IPS-15b (cell line): ENCODE measurements around the gene GOLIM4.
"Not testable (repeated sequence)": the region's sequence is repeated elsewhere in the genome, so short reads cannot be mapped to it uniquely, and the experiment has no call there.

ENCODE experiments used
- H3K27me3 ChIP-seq: one replicate; pipeline ENCODE4 v1.6.1; 2013; ENCODE audit warnings: low read length; ENCODE audit not compliant: control insufficient read depth, insufficient read depth
- H3K36me3 ChIP-seq: one replicate; pipeline ENCODE4 v1.6.1; 2013; ENCODE audit warnings: low read length; ENCODE audit not compliant: control insufficient read depth, insufficient read depth
- H3K4me1 ChIP-seq: one replicate; pipeline ENCODE4 v1.6.1; 2013; ENCODE audit warnings: mild to moderate bottlenecking, low read length; ENCODE audit not compliant: control insufficient read depth, insufficient read depth
- H3K4me3 ChIP-seq: one replicate; pipeline ENCODE4 v1.5.1; 2013; ENCODE audit warnings: low read depth, low read length
- H3K9ac ChIP-seq: one replicate; pipeline ENCODE4 v1.6.1; 2013; ENCODE audit warnings: low read depth, mild to moderate bottlenecking, low read length
- H3K9me3 ChIP-seq: one replicate; pipeline ENCODE4 v1.6.1; 2013; ENCODE audit warnings: mild to moderate bottlenecking, low read length; ENCODE audit not compliant: control insufficient read depth, insufficient read depth

Gene GOLIM4

GRCh38 chr3:168034152-168034928 lies 61.4 kb downstream of the GOLIM4 start:
- no peak overlapping the region for H3K4me3 ChIP-seq
- peaks cover 8% of the 10 kb centered on the region for H3K36me3 ChIP-seq
- H3K4me1 ChIP-seq, result no peaks in the 10 kb centered on the region
- no peaks in the 10 kb centered on the region for H3K9me3 ChIP-seq
- H3K27me3 ChIP-seq, result no peaks in the 10 kb centered on the region
- H3K9ac ChIP-seq, result no peak overlapping the region

GRCh38 chr3:168030577-168030976 lies 65.1 kb downstream of the GOLIM4 start:
- H3K4me3 ChIP-seq, result no peak overlapping the region
- no peaks in the 10 kb centered on the region for H3K27me3 ChIP-seq
- H3K36me3 ChIP-seq, result no peaks in the 10 kb centered on the region
- H3K4me1 ChIP-seq, result no peaks in the 10 kb centered on the region
- H3K9me3 ChIP-seq, result no peaks in the 10 kb centered on the region
- no peak overlapping the region for H3K9ac ChIP-seq

GRCh38 chr3:168029705-168030104 lies 66.0 kb downstream of the GOLIM4 start:
- no peak overlapping the region for H3K4me3 ChIP-seq
- H3K4me1 ChIP-seq, result no peaks in the 10 kb centered on the region
- H3K9ac ChIP-seq, result no peak overlapping the region
- peaks cover 1% of the 10 kb centered on the region for H3K36me3 ChIP-seq
- no peaks in the 10 kb centered on the region for H3K27me3 ChIP-seq
- no peaks in the 10 kb centered on the region for H3K9me3 ChIP-seq

DNA sequence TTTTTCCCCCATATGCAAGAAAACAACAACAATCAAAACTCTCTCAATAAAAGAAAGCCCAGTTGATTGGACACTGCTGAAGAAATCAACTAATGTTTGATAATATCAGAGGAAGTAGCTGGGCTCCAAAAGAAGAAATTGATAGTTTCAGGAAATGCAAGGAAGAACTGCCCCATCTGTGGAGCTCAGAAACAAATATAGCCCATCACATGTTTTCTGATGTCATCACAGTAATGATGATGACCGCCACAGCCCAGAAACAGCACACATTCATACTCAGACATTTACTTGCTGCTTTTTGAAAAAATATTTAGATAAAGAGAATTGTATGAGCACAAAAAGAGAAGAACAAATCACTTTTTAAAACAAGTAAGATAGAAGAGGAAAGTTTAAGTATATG lies 67.6 kb downstream of the GOLIM4 start:
- Histone ChIP-seq H3K4me1 (no peaks in the 10 kb centered on the region), H3K36me3 (peaks cover 10% of the 10 kb centered on the region), H3K9me3 (no peaks in the 10 kb centered on the region), H3K4me3 (no peak overlapping the region), H3K27me3 (no peaks in the 10 kb centered on the region), H3K9ac (no peak overlapping the region)

DNA sequence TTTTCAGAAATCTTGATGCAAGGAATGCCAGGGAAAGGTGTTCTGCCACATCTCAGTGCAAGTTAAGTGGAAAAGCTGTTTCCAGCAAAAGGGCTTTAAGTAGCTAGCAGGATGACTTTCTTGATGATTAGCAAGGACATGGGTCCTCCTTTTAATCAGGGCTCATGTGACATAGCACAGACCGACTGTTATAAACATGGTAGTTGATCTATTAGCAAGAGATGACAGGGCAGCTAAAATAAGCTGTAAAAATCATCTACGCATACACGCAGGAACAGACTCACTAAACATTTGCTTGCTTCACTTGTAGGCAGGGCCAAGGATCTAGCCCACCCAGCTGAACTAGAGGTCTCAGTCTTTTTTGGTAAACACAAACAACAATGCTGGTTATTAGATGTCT lies 69.0 kb downstream of the GOLIM4 start:
- Histone ChIP-seq H3K9ac (no peak overlapping the region), H3K36me3 (peaks cover 10% of the 10 kb centered on the region), H3K4me1 (no peaks in the 10 kb centered on the region), H3K27me3 (no peaks in the 10 kb centered on the region), H3K4me3 (no peak overlapping the region), H3K9me3 (no peaks in the 10 kb centered on the region)

DNA sequence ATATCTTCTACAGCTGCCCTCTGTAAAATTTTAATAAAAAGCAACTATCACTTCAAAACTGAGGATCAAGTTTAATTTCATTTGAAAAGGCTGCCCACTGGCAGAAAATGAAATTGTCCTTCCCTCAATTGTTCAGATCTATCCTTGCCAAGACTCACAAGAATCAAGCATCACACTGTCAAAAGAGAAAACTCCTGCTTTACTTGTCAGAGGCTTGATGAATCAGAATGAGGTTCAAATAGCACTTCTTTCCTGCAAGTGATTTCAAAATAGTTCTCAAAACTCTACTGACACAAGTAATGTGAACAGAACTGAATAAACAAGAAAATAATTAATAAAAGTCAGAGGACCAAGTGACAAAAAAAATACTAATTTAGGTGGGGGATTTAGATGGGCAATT lies 70.6 kb downstream of the GOLIM4 start:
- Histone ChIP-seq H3K36me3 (peaks cover 10% of the 10 kb centered on the region), H3K4me3 (no peak overlapping the region)

GRCh38 chr3:168024537-168024941 lies 71.2 kb downstream of the GOLIM4 start:
- peaks cover 10% of the 10 kb centered on the region for H3K36me3 ChIP-seq
- H3K9me3 ChIP-seq, result no peaks in the 10 kb centered on the region
- no peak overlapping the region for H3K9ac ChIP-seq
- no peak overlapping the region for H3K4me3 ChIP-seq
- H3K4me1 ChIP-seq, result no peaks in the 10 kb centered on the region
- no peaks in the 10 kb centered on the region for H3K27me3 ChIP-seq

More for the DNA sequence above, 70.6 kb downstream of the GOLIM4 start:
- Histone ChIP-seq H3K9ac (no peak overlapping the region), H3K27me3 (no peaks in the 10 kb centered on the region), H3K4me1 (no peaks in the 10 kb centered on the region), H3K9me3 (no peaks in the 10 kb centered on the region)

DNA sequence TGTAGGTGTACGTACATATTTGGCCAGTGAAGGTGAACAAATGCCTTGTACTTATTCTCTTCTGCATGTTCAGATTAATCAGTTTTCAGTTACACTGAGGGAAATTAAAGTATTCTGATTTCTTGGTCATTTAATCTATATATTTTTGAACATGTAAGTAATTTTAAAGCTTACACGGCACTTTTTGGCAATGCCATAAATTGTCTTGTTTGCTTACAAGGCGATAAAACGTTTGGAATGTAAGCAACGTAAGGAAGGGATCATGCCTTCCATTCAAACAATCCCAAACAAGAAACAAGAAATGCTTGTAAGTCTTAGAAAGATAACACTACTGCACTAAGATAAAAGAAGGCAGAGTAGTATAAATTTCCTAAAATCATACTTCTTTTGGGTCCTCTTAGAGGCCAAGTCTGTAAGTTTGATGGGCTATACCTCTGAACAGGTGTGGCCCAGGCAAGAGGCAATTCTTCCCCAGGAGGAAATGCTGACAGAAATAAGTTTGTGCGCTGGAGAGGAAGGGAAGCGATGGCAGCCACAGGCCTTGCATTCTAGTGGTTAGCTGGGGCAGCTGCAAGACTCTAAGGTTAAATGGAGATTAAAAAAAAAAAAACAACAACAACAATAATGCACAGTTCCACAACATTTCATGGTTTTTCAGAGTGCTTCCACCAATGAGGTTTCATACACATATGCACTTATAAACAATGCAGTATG lies 73.8 kb downstream of the GOLIM4 start:
- Histone ChIP-seq H3K9me3 (no peaks in the 10 kb centered on the region), H3K4me1 (no peaks in the 10 kb centered on the region), H3K27me3 (no peaks in the 10 kb centered on the region), H3K36me3 (peaks cover 10% of the 10 kb centered on the region), H3K9ac (no peak overlapping the region), H3K4me3 (no peak overlapping the region)

- not testable (repeated sequence) for H3K4me1 ChIP-seq, H3K9ac ChIP-seq, H3K9me3 ChIP-seq, H3K27me3 ChIP-seq, H3K4me3 ChIP-seq, H3K36me3 ChIP-seq
These were observed 84.4 kb downstream of the GOLIM4 start for GRCh38 chr3:168011280-168011679.

DNA sequence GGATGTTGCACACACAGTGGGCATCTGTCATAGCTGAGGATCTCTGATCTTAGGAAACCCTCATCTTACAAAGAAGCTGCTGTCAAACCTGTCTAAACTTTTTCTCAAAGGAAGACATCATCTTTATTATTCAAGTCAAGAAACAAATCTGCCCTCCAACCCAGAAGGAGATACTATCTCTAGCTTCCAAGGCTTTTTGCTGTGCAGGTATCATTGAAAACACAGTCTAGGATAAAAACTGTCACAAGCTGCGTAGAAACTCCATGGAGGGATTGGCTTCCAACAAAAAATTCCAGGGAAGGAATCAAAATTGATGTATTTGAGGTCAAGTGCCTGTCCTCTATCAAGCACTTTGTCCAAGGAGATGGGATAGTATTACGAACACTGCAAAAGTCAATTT lies 89.1 kb downstream of the GOLIM4 start:
- no peak overlapping the region for H3K4me3 ChIP-seq
- H3K9ac ChIP-seq, result no peak overlapping the region
- no peaks in the 10 kb centered on the region for H3K36me3 ChIP-seq
- no peaks in the 10 kb centered on the region for H3K9me3 ChIP-seq
- H3K27me3 ChIP-seq, result no peaks in the 10 kb centered on the region
- no peaks in the 10 kb centered on the region for H3K4me1 ChIP-seq

DNA sequence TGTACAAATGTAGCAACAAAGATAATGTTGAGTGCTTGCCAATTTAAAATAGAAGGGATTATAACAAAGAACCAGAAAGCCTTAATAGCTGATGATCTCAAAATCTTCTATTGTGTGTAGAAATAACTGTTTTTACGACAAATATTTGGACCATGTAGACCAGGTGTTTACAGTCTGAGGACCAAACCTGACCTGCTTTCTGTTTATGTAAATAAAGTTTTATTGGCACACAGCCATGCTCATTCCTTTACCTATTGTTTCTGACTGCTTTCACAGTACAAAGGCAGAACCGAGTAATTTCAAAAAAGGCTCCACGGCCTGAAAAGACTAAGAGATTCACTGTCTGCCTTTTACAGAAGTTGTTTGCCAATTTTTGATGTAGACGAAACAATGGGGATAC lies 91.8 kb downstream of the GOLIM4 start:
- H3K27me3 ChIP-seq, result no peaks in the 10 kb centered on the region
- H3K9me3 ChIP-seq, result no peaks in the 10 kb centered on the region
- H3K4me1 ChIP-seq, result no peaks in the 10 kb centered on the region

DNA sequence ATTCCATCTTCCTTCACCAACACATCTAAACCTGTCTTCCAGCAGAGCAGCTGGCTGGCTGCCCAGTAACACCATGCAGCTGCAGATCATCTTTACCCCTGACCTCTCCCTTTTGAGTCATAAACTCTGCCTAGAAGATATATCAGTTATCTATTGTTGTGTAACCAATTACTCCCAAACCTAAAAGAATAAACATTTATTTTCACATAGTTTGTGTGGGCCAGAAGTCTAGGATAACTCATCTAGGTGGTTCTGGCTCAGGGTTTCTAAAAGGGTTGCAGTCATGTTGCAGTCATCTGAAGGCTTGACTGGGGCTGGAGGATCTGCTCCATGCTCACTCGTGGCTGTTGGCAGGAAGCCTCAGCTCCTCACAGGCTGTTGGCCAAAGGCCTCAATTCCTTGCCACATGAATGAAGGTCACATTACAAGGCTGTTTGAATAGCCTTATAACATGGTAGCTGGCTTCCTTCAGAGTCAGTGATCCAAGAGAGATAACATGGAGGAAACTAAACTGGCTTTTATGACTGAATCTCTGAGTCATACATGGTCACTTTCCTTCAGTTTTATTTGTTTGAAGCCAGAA lies 92.8 kb downstream of the GOLIM4 start:
- no peaks in the 10 kb centered on the region for H3K9me3 ChIP-seq
- H3K36me3 ChIP-seq, result no peaks in the 10 kb centered on the region
- no peak overlapping the region for H3K4me3 ChIP-seq
- no peak overlapping the region for H3K9ac ChIP-seq
- no peaks in the 10 kb centered on the region for H3K27me3 ChIP-seq
- no peaks in the 10 kb centered on the region for H3K4me1 ChIP-seq

More for the DNA sequence above, 91.8 kb downstream of the GOLIM4 start:
- Histone ChIP-seq H3K36me3 (no peaks in the 10 kb centered on the region), H3K4me3 (no peak overlapping the region), H3K9ac (no peak overlapping the region)
